NCI-H146 treated with DMSO at 0.1 percent for 48 hours (cell line): Measurements from ENCODE around the gene PCDH9.

ENCODE experiments used
- DNase-seq: peaks from one replicate; lab custom pipeline; 2025; ENCODE audit not compliant: unreplicated experiment; lab: John Stamatoyannopoulos, UW

Gene PCDH9

GRCh38 chr13:67229481-67230403, at the start of gene PCDH9:
Gene PCDH9 (minus strand): TSS chr13:67230336. CDS start chr13:67228440, 1,896 bp downstream.
- DNase-seq, result peak; percentile 54

GRCh38 chr13:67278235-67278634, 48.1 kb upstream of the PCDH9 start:
- no peak for DNase-seq

GRCh38 chr13:67277581-67277980, 47.4 kb upstream of the PCDH9 start:
- no peak for DNase-seq

- DNase-seq, result no peak
These were observed 45.3 kb upstream of the PCDH9 start for GRCh38 chr13:67275351-67275960.

GRCh38 chr13:67273001-67273400, 42.9 kb upstream of the PCDH9 start:
- no peak for DNase-seq

- no peak for DNase-seq
These were observed 37.0 kb upstream of the PCDH9 start for GRCh38 chr13:67267136-67267535.

- DNase-seq, result no peak
These were observed 29.1 kb upstream of the PCDH9 start for GRCh38 chr13:67259208-67259607.

GRCh38 chr13:67258482-67258881, 28.3 kb upstream of the PCDH9 start:
- no peak for DNase-seq

- DNase-seq, result peak; percentile 26
These were observed 8.7 kb upstream of the PCDH9 start for GRCh38 chr13:67238861-67239260.

GRCh38 chr13:67238277-67238859, 8.2 kb upstream of the PCDH9 start:
- DNase-seq, result peak; percentile 16

- DNase-seq, result no peak
These were observed 5.1 kb upstream of the PCDH9 start for GRCh38 chr13:67235265-67235664.

- peak; percentile 42 for DNase-seq
These were observed 2.2 kb upstream of the PCDH9 start for GRCh38 chr13:67232384-67232783.

GRCh38 chr13:67231289-67232000, 1.3 kb upstream of the PCDH9 start:
- DNase-seq, result peak; percentile 8

- DNase-seq, result peak; percentile 93
These were observed 510 bp upstream of the PCDH9 start for GRCh38 chr13:67230404-67231288.

- peak; percentile 27 for DNase-seq
These were observed 1.2 kb downstream of the PCDH9 start for GRCh38 chr13:67228916-67229315.

- DNase-seq, result no peak
These were observed 2.1 kb downstream of the PCDH9 start for GRCh38 chr13:67228031-67228430.

GRCh38 chr13:67227131-67227983, 2.8 kb downstream of the PCDH9 start:
- DNase-seq, result peak; percentile 35

GRCh38 chr13:67226696-67227095, 3.4 kb downstream of the PCDH9 start:
- no peak for DNase-seq
